SH-SY5Y (cell line): ENCODE measurements around the gene ZNF180.

Source experiments
- GATA2 ChIP-seq: IDR thresholded peaks from 2 replicates; pipeline ENCODE4 v1.6.1; 2011; ENCODE audit warnings: mild to moderate bottlenecking, low read depth, low read length
- GATA3 ChIP-seq: IDR thresholded peaks from 2 replicates; pipeline ENCODE4 v1.6.1; 2011; ENCODE audit warnings: low read depth, mild to moderate bottlenecking, low read length, moderate library complexity

ZNF180 gene

DNA sequence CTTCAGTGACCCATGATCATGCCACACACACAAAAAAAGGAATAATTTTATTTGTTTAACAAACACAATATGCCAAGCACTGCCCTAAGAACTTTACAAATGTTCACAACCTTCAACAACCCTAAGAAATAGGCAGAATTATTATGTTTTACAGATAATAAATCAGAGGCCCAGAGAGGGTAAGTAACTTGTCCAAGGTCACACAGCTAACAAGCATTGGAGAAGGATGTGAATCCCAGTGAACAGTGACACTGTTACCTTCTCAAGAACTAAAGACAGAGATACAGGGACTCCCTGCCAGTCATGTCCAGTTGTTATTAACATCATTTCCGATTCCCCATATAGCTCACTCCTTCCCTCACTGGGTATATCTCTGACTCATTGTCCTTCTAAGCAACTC is 15.6 kb upstream of the ZNF180 start:
- TF ChIP-seq GATA2 (no peak), GATA3 (no peak)

DNA sequence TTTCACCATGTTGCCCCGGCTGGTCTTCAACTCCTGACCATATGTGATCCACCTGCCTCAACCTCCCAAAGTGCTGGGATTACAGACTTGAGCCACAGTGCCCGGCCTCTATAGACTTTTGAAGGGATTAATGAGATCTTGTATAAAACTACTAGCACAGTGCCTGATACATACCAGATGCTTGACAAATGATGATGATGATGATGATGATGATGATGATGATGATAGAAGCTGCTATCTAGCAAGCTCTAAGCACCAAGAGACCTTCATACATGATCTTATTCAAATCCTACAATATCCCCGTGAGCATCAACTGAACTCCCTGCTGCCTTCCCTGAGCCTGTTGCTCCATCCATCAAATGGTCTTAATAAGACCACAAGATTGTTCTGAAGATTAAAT is 14.7 kb upstream of the ZNF180 start:
- TF ChIP-seq GATA3 (no peak), GATA2 (no peak)

GRCh38 chr19:44512326-44513298 is 12.3 kb upstream of the ZNF180 start:
- no peak for TF ChIP-seq GATA3
- no peak for TF ChIP-seq GATA2

DNA sequence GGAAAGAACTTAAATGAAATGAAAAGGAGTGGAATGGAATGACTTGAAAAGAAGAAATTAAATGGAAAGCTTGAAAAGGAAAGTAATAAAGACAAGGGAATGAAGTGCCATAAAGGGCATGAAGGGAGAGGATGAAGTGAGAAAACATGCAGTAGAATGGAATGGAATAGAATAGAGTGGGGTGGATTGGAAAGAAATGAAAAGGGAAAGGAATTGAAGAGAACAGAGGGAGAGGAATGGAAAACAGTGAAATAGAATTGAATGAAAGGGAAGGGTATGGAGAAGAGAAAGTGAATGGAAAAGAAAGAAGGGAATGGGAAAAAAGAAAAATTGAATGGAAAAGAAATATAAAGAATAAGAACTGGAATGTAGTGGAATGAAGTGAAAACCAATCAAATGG is 9.2 kb upstream of the ZNF180 start:
- TF ChIP-seq GATA3 (no peak), GATA2 (no peak)

GRCh38 chr19:44499559-44499958 is 763 bp downstream of the ZNF180 start:
- TF ChIP-seq GATA3 (no peak), GATA2 (no peak)

- TF ChIP-seq GATA3 (no peak), GATA2 (no peak)
Observed at GRCh38 chr19:44498988-44499387, 1.3 kb downstream of the ZNF180 start.

GRCh38 chr19:44496711-44497110 is 3.6 kb downstream of the ZNF180 start:
- TF ChIP-seq GATA3, result no peak
- TF ChIP-seq GATA2, result no peak

GRCh38 chr19:44476559-44477408 is 23.5 kb downstream of the ZNF180 start:
- TF ChIP-seq GATA3 (no peak), GATA2 (no peak)

DNA sequence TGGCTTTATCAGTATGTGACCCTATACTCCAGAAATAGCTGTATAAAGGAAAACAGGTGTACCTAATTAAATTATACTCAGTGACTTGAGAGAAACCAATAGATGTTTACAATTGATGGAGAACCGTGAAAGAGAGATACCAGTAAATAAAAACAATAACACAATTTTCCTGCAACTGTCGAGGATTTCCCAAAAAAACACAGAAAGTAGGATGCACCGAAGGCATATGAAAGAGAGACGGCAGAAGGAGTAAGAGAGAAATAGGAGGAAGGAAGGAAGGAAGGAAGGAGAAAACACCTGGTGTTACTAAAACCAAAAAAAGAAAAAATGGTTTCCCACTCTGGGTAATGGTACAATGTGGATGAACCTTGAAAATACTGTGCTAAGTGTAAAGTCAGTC is 45.2 kb downstream of the ZNF180 start:
- TF ChIP-seq GATA2, result no peak
- TF ChIP-seq GATA3, result no peak

- TF ChIP-seq GATA3 (no peak), GATA2 (no peak)
Observed at GRCh38 chr19:44452367-44452766, 48.0 kb downstream of the ZNF180 start.

GRCh38 chr19:44451687-44452086 is 48.6 kb downstream of the ZNF180 start:
- no peak for TF ChIP-seq GATA3
- no peak for TF ChIP-seq GATA2

GRCh38 chr19:44447916-44448674 is 52.2 kb downstream of the ZNF180 start, which contains the start of gene ZNF229:
TSS of gene ZNF229 (minus strand) at chr19:44448472. CDS start at chr19:44442847, 5,625 bp downstream.
- no peak for TF ChIP-seq GATA2

- no peak for TF ChIP-seq GATA2
- no peak for TF ChIP-seq GATA3
Observed at GRCh38 chr19:44438441-44438840, 61.9 kb downstream of the ZNF180 start.

DNA sequence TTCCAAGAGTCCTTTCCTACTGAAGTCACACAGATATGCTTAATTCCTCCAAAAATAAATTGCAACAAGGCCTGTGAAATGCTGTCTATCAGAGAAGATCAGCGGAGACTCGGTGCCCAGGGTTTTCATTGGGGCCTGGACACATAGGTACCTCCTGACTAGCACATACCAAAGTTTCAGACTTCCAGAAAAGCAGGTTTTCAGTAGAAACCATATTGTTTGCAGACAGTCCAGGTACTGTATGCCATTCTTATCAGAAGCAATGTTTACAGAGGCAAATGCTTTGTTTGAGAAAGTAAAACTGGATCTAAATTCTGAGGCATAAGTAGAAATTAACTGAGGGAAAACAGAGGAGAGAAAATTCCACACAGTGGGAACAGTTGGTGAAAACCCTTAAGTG is 64.9 kb downstream of the ZNF180 start:
- no peak for TF ChIP-seq GATA2
- no peak for TF ChIP-seq GATA3
